ENCODE results near the gene ATG4A. TPM values are rescaled to one million over a fixed set of nuclear protein-coding genes. Genes with fewer than 3 reads are reported as not detected.

ATG4A gene
- total RNA-seq: 27.7 and 28.7 TPM in 2 replicates
- polyA plus RNA-seq: 10.9 and 13.2 TPM in 2 replicates
- polyA plus RNA-seq (2011; cell fraction: cytosol; rRNA removed): 18.5 and 22.5 TPM in 2 replicates
- 25.0 and 30.6 TPM in 2 replicates for polyA plus RNA-seq (2011; cell fraction: nucleus; rRNA removed)
- polyA plus RNA-seq (2012): 23.1 and 42.0 TPM in 2 replicates
- polyA minus RNA-seq: 14.8 and 16.9 TPM in 2 replicates
- polyA minus RNA-seq (2011; cell fraction: cytosol; rRNA and poly(A)+ RNA removed): 7.5 TPM
- polyA minus RNA-seq (2011; cell fraction: nucleus; rRNA and poly(A)+ RNA removed): 13.4 and 24.6 TPM in 2 replicates
- Bru-seq, nascent RNA: percentile 73 among the genes with signal in this experiment
- percentile 71 among the genes with signal in this experiment for BruChase-seq, experiment 1, labeled RNA remaining after a 6-hour chase
- BruChase-seq, experiment 2, labeled RNA remaining after a 2-hour chase: percentile 72 among the genes with signal in this experiment
- long read RNA-seq, transcript ATG4A-203 (13 exons, 2,315 nt): major isoform, 92 of 134 reads
- long read RNA-seq, partial matches to known transcripts: 23 of 134 reads
- long read RNA-seq, other reads (novel, unspliced or antisense): 15 of 134 reads

- no peaks in the 10 kb centered on the region for H4K20me1 ChIP-seq (replicated peaks; ENCODE audit: control insufficient read depth, extremely low read depth, insufficient read depth, low read length)
- peak within 1 kb of the TSS; percentile 98 for H3K27ac ChIP-seq (ENCODE audit: insufficient read depth, low read depth, low read length)
- peak within 1 kb of the TSS; percentile 82 to 98 (median 82) for H3K4me3 ChIP-seq (replicated peaks in 1 of 3; ENCODE audit: insufficient read depth in 1 of 3, low read depth in 1 of 3, low read length in 3 of 3)
- H3K79me2 ChIP-seq (ENCODE audit: control insufficient read depth, insufficient read depth, low read length): peaks cover 67% of the 10 kb centered on the region
- H3K9me3 ChIP-seq (replicated peaks; ENCODE audit: control insufficient read depth, insufficient read depth, low read length): no peaks in the 10 kb centered on the region
- intact Hi-C loops (cut with micrococcal nuclease) (loop anchor here (1.0 kb wide), 3 partner anchors 40 to 69 kb away; no protein-coding TSS in a partner anchor), dilution Hi-C loops (cut with MboI; ENCODE audit: extremely low pct_ligation_motif_present, low sequenced_read_pairs) (no loop called here)
- peak; percentile 97 for DNase-seq (ENCODE audit: low read depth, low spot score)
- no peaks in the 10 kb centered on the region for H3K27me3 ChIP-seq (ENCODE audit: control insufficient read depth in 2 of 2, insufficient read depth in 2 of 2, low read length in 2 of 2)
- no TSS peak for BruUV-seq (replicated peaks)
- H3K9ac ChIP-seq (replicated peaks; ENCODE audit: extremely low read depth, insufficient read depth, low read length): peak within 1 kb of the TSS; percentile 100
- CTCF ChIA-PET: interaction anchor here (0.9 to 5.7 kb wide), 5 partner anchors 28 to 48 kb away, joined by 3 to 38 read pairs (median 4); no protein-coding TSS in a partner anchor
- peak; percentile 97 for FAIRE-seq
- TF ChIP-seq FOS (IDR thresholded peaks at IDR 0.05; ENCODE audit: borderline replicate concordance, insufficient read depth, low read length) (no peak), POLR2A (IDR thresholded peaks at IDR 0.05; ENCODE audit: low read depth, low read length) (peak; percentile 63), POLR2AphosphoS5 (IDR thresholded peaks at IDR 0.05; ENCODE audit: insufficient read depth, low read depth, low read length) (peak; percentile 50)
- TF ChIP-seq, protein P1, sequence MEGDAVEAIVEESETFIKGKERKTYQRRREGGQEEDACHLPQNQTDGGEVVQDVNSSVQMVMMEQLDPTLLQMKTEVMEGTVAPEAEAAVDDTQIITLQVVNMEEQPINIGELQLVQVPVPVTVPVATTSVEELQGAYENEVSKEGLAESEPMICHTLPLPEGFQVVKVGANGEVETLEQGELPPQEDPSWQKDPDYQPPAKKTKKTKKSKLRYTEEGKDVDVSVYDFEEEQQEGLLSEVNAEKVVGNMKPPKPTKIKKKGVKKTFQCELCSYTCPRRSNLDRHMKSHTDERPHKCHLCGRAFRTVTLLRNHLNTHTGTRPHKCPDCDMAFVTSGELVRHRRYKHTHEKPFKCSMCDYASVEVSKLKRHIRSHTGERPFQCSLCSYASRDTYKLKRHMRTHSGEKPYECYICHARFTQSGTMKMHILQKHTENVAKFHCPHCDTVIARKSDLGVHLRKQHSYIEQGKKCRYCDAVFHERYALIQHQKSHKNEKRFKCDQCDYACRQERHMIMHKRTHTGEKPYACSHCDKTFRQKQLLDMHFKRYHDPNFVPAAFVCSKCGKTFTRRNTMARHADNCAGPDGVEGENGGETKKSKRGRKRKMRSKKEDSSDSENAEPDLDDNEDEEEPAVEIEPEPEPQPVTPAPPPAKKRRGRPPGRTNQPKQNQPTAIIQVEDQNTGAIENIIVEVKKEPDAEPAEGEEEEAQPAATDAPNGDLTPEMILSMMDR (IDR thresholded peaks at IDR 0.05; ENCODE audit: extremely low read depth in 1 of 2, insufficient read depth in 1 of 2, low read depth in 1 of 2, low read length in 2 of 2): no peak
- no peaks in the 10 kb centered on the region for H3K36me3 ChIP-seq (ENCODE audit: control insufficient read depth in 2 of 2, extremely low read depth in 1 of 2, insufficient read depth in 2 of 2, low read length in 2 of 2)
- H2AFZ ChIP-seq (ENCODE audit: low read depth, low read length): peak within 1 kb of the TSS; percentile 55
- H3K9me1 ChIP-seq (replicated peaks; ENCODE audit: control insufficient read depth, extremely low read depth, insufficient read depth, low read length): no peaks in the 10 kb centered on the region
- peak within 1 kb of the TSS; percentile 78 for H3K4me2 ChIP-seq (ENCODE audit: insufficient read depth, low read length)
- POLR2A ChIA-PET: interaction anchor here (0.6 to 1.8 kb wide), 2 partner anchors 40 to 463 kb away, joined by 3 to 17 read pairs; partner anchors contain the start of gene PRPS1
- peaks cover 15% of the 10 kb centered on the region for H3K4me1 ChIP-seq (ENCODE audit: control insufficient read depth, extremely low read depth, insufficient read depth, low read length)
Measured at GRCh38 chrX:108091264-108091877, at the start of gene ATG4A, which contains the start of gene PSMD10. TSS of gene ATG4A (plus strand) at chrX:108091778. CDS start at chrX:108091827, 49 bp downstream. TSS of gene PSMD10 (minus strand) at chrX:108091542. CDS start at chrX:108091520, 22 bp downstream.
